ENCODE measurements around the gene PABPC1L.

PABPC1L gene

GRCh38 chr20:44950368-44950767, 40.5 kb downstream of the PABPC1L start:
- TF ChIP-seq USF1 (IDR thresholded peaks at IDR 0.05), result no peak
- TF ChIP-seq, protein P1, sequence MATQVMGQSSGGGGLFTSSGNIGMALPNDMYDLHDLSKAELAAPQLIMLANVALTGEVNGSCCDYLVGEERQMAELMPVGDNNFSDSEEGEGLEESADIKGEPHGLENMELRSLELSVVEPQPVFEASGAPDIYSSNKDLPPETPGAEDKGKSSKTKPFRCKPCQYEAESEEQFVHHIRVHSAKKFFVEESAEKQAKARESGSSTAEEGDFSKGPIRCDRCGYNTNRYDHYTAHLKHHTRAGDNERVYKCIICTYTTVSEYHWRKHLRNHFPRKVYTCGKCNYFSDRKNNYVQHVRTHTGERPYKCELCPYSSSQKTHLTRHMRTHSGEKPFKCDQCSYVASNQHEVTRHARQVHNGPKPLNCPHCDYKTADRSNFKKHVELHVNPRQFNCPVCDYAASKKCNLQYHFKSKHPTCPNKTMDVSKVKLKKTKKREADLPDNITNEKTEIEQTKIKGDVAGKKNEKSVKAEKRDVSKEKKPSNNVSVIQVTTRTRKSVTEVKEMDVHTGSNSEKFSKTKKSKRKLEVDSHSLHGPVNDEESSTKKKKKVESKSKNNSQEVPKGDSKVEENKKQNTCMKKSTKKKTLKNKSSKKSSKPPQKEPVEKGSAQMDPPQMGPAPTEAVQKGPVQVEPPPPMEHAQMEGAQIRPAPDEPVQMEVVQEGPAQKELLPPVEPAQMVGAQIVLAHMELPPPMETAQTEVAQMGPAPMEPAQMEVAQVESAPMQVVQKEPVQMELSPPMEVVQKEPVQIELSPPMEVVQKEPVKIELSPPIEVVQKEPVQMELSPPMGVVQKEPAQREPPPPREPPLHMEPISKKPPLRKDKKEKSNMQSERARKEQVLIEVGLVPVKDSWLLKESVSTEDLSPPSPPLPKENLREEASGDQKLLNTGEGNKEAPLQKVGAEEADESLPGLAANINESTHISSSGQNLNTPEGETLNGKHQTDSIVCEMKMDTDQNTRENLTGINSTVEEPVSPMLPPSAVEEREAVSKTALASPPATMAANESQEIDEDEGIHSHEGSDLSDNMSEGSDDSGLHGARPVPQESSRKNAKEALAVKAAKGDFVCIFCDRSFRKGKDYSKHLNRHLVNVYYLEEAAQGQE (IDR thresholded peaks at IDR 0.05; ENCODE audit: low read depth), result no peak
- TF ChIP-seq, protein P2, sequence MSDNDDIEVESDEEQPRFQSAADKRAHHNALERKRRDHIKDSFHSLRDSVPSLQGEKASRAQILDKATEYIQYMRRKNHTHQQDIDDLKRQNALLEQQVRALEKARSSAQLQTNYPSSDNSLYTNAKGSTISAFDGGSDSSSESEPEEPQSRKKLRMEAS (IDR thresholded peaks at IDR 0.05), result no peak
- no peak for TF ChIP-seq ZBTB7A (IDR thresholded peaks at IDR 0.05; ENCODE audit: low read depth)

GRCh38 chr20:44952731-44953130, 42.9 kb downstream of the PABPC1L start:
- TF ChIP-seq FOXM1 (IDR thresholded peaks at IDR 0.05; ENCODE audit: borderline replicate concordance, low read depth) (no peak), USF1 (IDR thresholded peaks at IDR 0.05) (no peak), EP300 (IDR thresholded peaks at IDR 0.05; ENCODE audit: borderline replicate concordance) (no peak), TEAD4 (IDR thresholded peaks at IDR 0.05) (no peak), YY1 (IDR thresholded peaks at IDR 0.05; ENCODE audit: low read depth) (no peak), EGR1 (IDR thresholded peaks at IDR 0.05) (no peak), TAF1 (IDR thresholded peaks at IDR 0.05; ENCODE audit: low read depth) (no peak), RAD21 (IDR thresholded peaks at IDR 0.05; ENCODE audit: low read depth) (no peak), CEBPB (IDR thresholded peaks at IDR 0.05) (no peak), ZBTB7A (IDR thresholded peaks at IDR 0.05; ENCODE audit: low read depth) (no peak), TCF12 (IDR thresholded peaks at IDR 0.05; ENCODE audit: low read depth) (no peak), CREB1 (IDR thresholded peaks at IDR 0.05; ENCODE audit: low read depth) (no peak), NFIC (IDR thresholded peaks at IDR 0.05) (no peak)
- TF ChIP-seq, protein P1 (IDR thresholded peaks at IDR 0.05; ENCODE audit: low read depth), result no peak
- TF ChIP-seq, protein P2 (IDR thresholded peaks at IDR 0.05), result no peak

GRCh38 chr20:44954211-44954610, 44.4 kb downstream of the PABPC1L start:
- TF ChIP-seq, protein P2 (IDR thresholded peaks at IDR 0.05), result no peak
- TF ChIP-seq EGR1 (IDR thresholded peaks at IDR 0.05), result no peak
- no peak for TF ChIP-seq FOXM1 (IDR thresholded peaks at IDR 0.05; ENCODE audit: borderline replicate concordance, low read depth)
- TF ChIP-seq EP300 (IDR thresholded peaks at IDR 0.05; ENCODE audit: borderline replicate concordance), result no peak
- no peak for TF ChIP-seq TCF12 (IDR thresholded peaks at IDR 0.05; ENCODE audit: low read depth)
- TF ChIP-seq TEAD4 (IDR thresholded peaks at IDR 0.05), result no peak
- TF ChIP-seq USF1 (IDR thresholded peaks at IDR 0.05), result no peak
- TF ChIP-seq CREB1 (IDR thresholded peaks at IDR 0.05; ENCODE audit: low read depth), result no peak
- no peak for TF ChIP-seq RAD21 (IDR thresholded peaks at IDR 0.05; ENCODE audit: low read depth)

GRCh38 chr20:44955270-44955669, 45.4 kb downstream of the PABPC1L start:
- TF ChIP-seq ZBTB7A (IDR thresholded peaks at IDR 0.05; ENCODE audit: low read depth) (no peak), CREB1 (IDR thresholded peaks at IDR 0.05; ENCODE audit: low read depth) (no peak), CEBPB (IDR thresholded peaks at IDR 0.05) (no peak)
- TF ChIP-seq, protein P1 (IDR thresholded peaks at IDR 0.05; ENCODE audit: low read depth), result no peak
- TF ChIP-seq, protein P2 (IDR thresholded peaks at IDR 0.05), result no peak

Measured in Ishikawa (cell line).